K562 (cell line): ENCODE data around the gene GHITM. TPM values are rescaled to one million over a fixed set of nuclear protein-coding genes. Genes with fewer than 3 reads are reported as not detected.

Source experiments
- ATAC-seq: fragments of 200-7000 bp; cut with Tn5 transposase; 3 replicates; pipeline ENCODE4 v1.9.1; 2020; ENCODE audit warnings: moderate library complexity
- BruUV-seq: library from RNA; stranded (reverse); fragments of 400-500 nt; replicated peaks from 2 replicates; lab custom pipeline; 2021; lab: Mats Ljungman, UMichigan
- CTCF ChIA-PET: fragments of 300-600 bp; formaldehyde crosslinking; extraction: SDS; loops from one replicate; lab custom pipeline; 2021; ENCODE audit warnings: low intra/inter-chr PET ratio; lab: Yijun Ruan, JAX
- POLR2A ChIA-PET: fragments of 300-600, 350-650 bp; sonication (Branson Sonifier 250); formaldehyde crosslinking; extraction: SDS; loops from one replicate; lab custom pipeline; 2021; ENCODE audit warnings: antibody characterized with exemption, inconsistent platforms; lab: Yijun Ruan, JAX
- DNase-seq, 4 experiments: peaks; one replicate each; pipeline versions ENCODE4 v3.0.0 to v3.0.0-alpha.2; 2011 to 2018; ENCODE audit warnings: low spot score in 3 of 4, mixed read lengths in 3 of 4; ENCODE audit errors: extremely low read depth in 1 of 4
- FAIRE-seq: peaks from 2 replicates; lab custom pipeline; 2011; peaks lifted over from hg19 to GRCh38; lab: Jason Lieb, UNC
- H2AFZ ChIP-seq: 2 replicates; pipeline ENCODE4 v1.6.0; 2011; ENCODE audit warnings: low read depth, low read length, control low read depth, inconsistent platforms
- H3K27ac ChIP-seq: fragments of 200-600 bp; 3 replicates; pipeline ENCODE4 v1.8.0; 2011; ENCODE audit warnings: low read depth, mild to moderate bottlenecking, control low read depth, inconsistent platforms, low read length, moderate library complexity, mixed read lengths; ENCODE audit errors: extremely low read depth
- H3K27me3 ChIP-seq, 2 experiments: fragments of 300-600 bp in 1 of 2; 2 replicates in 1 of 2; 3 replicates in 1 of 2; pipeline versions ENCODE4 v1.6.0 to v1.8.0; 2011; ENCODE audit warnings: inconsistent platforms in 2 of 2, low read length in 2 of 2, mild to moderate bottlenecking in 1 of 2, mixed read lengths in 1 of 2, moderate library complexity in 1 of 2; ENCODE audit not compliant: control insufficient read depth in 2 of 2, insufficient read depth in 2 of 2
- H3K36me3 ChIP-seq: fragments of 300-600 bp; 3 replicates; pipeline ENCODE4 v1.8.0; 2011; ENCODE audit warnings: mild to moderate bottlenecking, low read length, inconsistent platforms; ENCODE audit not compliant: control insufficient read depth, insufficient read depth
- H3K4me1 ChIP-seq, 2 experiments: fragments of 200-600 bp in 1 of 2; replicated peaks in 1 of 2; 2 replicates in 1 of 2; 3 replicates in 1 of 2; pipeline versions ENCODE4 v1.5.1 to v1.8.0; 2011; ENCODE audit warnings: inconsistent platforms in 2 of 2, low read length in 2 of 2, mild to moderate bottlenecking in 1 of 2, mixed read lengths in 1 of 2, moderate library complexity in 1 of 2; ENCODE audit not compliant: control insufficient read depth in 2 of 2, insufficient read depth in 2 of 2
- H3K4me2 ChIP-seq: 2 replicates; pipeline ENCODE4 v1.6.1; 2011; ENCODE audit warnings: low read length, control low read depth, inconsistent platforms, mixed read lengths; ENCODE audit not compliant: insufficient read depth
- H3K4me3 ChIP-seq: fragments of 200-600 bp; sonication (generic), shearing (Covaris generic); 2 replicates; pipeline ENCODE4 v1.5.1; 2016; ENCODE audit warnings: control low read depth, inconsistent platforms
- H3K79me2 ChIP-seq: fragments of 200-600 bp; 3 replicates; pipeline ENCODE4 v1.8.0; 2011; ENCODE audit warnings: low read length, inconsistent platforms; ENCODE audit not compliant: control insufficient read depth, insufficient read depth
- H3K9ac ChIP-seq, 2 experiments: 2 replicates each; pipeline versions ENCODE4 v1.6.0 to v1.6.1; 2011; ENCODE audit warnings: low read depth in 2 of 2, low read length in 2 of 2, control low read depth in 1 of 2, inconsistent platforms in 1 of 2, mild to moderate bottlenecking in 1 of 2, mixed read lengths in 1 of 2; ENCODE audit not compliant: insufficient read depth in 1 of 2
- H3K9me1 ChIP-seq: one replicate; pipeline ENCODE4 v1.6.0; 2011; ENCODE audit warnings: inconsistent platforms, mild to moderate bottlenecking, low read length, moderate library complexity; ENCODE audit not compliant: control insufficient read depth, insufficient read depth
- H3K9me3 ChIP-seq: replicated peaks from 2 replicates; pipeline ENCODE4 v1.5.1; 2011; ENCODE audit warnings: low read depth, low read length, inconsistent platforms; ENCODE audit not compliant: control insufficient read depth, insufficient read depth
- H4K20me1 ChIP-seq: replicated peaks from 2 replicates; pipeline ENCODE4 v1.6.1; 2011; ENCODE audit warnings: low read length, inconsistent platforms, mixed read lengths; ENCODE audit not compliant: control insufficient read depth, insufficient read depth
- E2F3 ChIP-seq: fragments of 250-450 bp; sonication (Bioruptor Pico); IDR thresholded peaks from 2 replicates; pipeline ENCODE4 v1.4.0; 2020; ENCODE audit warnings: mild to moderate bottlenecking
- KLF10 ChIP-seq: fragments of 250-450 bp; sonication (Bioruptor Pico); IDR thresholded peaks from 2 replicates; pipeline ENCODE4 v1.6.1; 2021; ENCODE audit warnings: matching md5 sums
- PHTF2 ChIP-seq: fragments of 250-450 bp; sonication (Bioruptor Pico); IDR thresholded peaks from 2 replicates; pipeline ENCODE4 v1.5.0; 2021; ENCODE audit warnings: mild to moderate bottlenecking
- RAD51 ChIP-seq: fragments of 450-650 bp; IDR thresholded peaks from 2 replicates; pipeline ENCODE4 v1.7.1; 2016; ENCODE audit warnings: low read depth, mild to moderate bottlenecking, borderline replicate concordance
- SAP30 ChIP-seq: fragments of 200-600 bp; sonication (generic); IDR thresholded peaks from 2 replicates; pipeline ENCODE4 v1.6.1; 2012; ENCODE audit warnings: borderline replicate concordance, low read depth, mild to moderate bottlenecking, moderate library complexity, low read length, control low read depth, inconsistent platforms; ENCODE audit not compliant: insufficient read depth, poor library complexity, severe bottlenecking
- SMARCA4 ChIP-seq: fragments of 450-650 bp; IDR thresholded peaks from 2 replicates; pipeline ENCODE4 v1.6.1; 2016
- SP1 ChIP-seq: sonication (generic); formaldehyde crosslinking; IDR thresholded peaks from 2 replicates; pipeline ENCODE4 v1.8.1; 2022; ENCODE audit warnings: mild to moderate bottlenecking, missing genetic modification reagents
- TFAM ChIP-seq: fragments of 250-450 bp; sonication (Bioruptor Pico); conservative IDR thresholded peaks from 2 replicates; pipeline ENCODE4 v1.5.0; 2021; ENCODE audit warnings: mild to moderate bottlenecking, moderate library complexity
- TGIF2 ChIP-seq: sonication (generic); formaldehyde crosslinking; IDR thresholded peaks from 2 replicates; pipeline ENCODE4 v1.8.1; 2022; ENCODE audit warnings: mild to moderate bottlenecking, missing genetic modification reagents, moderate library complexity
- TRIM25 ChIP-seq: fragments of 450-650 bp; IDR thresholded peaks from 2 replicates; pipeline ENCODE4 v1.7.0; 2016; ENCODE audit warnings: borderline replicate concordance
- ZC3H4 ChIP-seq: sonication (generic); formaldehyde crosslinking; IDR thresholded peaks from 2 replicates; pipeline ENCODE4 v1.9.0; 2021; ENCODE audit warnings: missing genetic modification reagents, borderline replicate concordance
- ZNF134 ChIP-seq: fragments of 250-450 bp; sonication (Bioruptor Pico); conservative IDR thresholded peaks from 2 replicates; pipeline ENCODE4 v1.4.0; 2020
- ZNF354B ChIP-seq: fragments of 250-450 bp; sonication (Bioruptor Pico); IDR thresholded peaks from 2 replicates; pipeline ENCODE4 v1.4.0; 2020
- ZNF398 ChIP-seq: fragments of 250-450 bp; sonication (Bioruptor Pico); IDR thresholded peaks from 2 replicates; pipeline ENCODE4 v1.8.0; 2021; ENCODE audit warnings: moderate library complexity, mild to moderate bottlenecking, inconsistent platforms
- ZNF444 ChIP-seq: fragments of 250-450 bp; sonication (Bioruptor Pico); IDR thresholded peaks from 2 replicates; pipeline ENCODE4 v1.4.0; 2020; ENCODE audit warnings: mild to moderate bottlenecking, moderate library complexity
- ZNF644 ChIP-seq: fragments of 200-800 bp; sonication (Bioruptor generic); IDR thresholded peaks from 2 replicates; pipeline ENCODE4 v1.6.1; 2016; ENCODE audit warnings: low read depth, missing genetic modification characterization, missing compliant biosample characterization
- WGBS: fragments of 100-300 bp; shearing (Covaris generic); methylation state at CpG from one replicate; pipeline ENCODE4 v1.1.6; 2016; ENCODE audit warnings: low coverage, mixed read lengths; ENCODE audit not compliant: insufficient coverage; ENCODE audit errors: missing lambda C conversion rate; 5-methylcytosine and 5-hydroxymethylcytosine counted together
- in situ Hi-C: fragments of 300-500 bp; cut with MboI; formaldehyde crosslinking; loops from 4 replicates; pipeline ENCODE4 v1.15.0; 2018; ENCODE audit warnings: inconsistent platforms, mixed read lengths
- intact Hi-C: fragments of 100-400 bp; cut with micrococcal nuclease; formaldehyde crosslinking; loops from 2 replicates; pipeline ENCODE4 v1.14.2; 2022
- polyA plus RNA-seq, 8 experiments: library from polyadenylated mRNA; depleted of rRNA in 4 of 8; stranded (reverse) in 5 of 8; unstranded in 3 of 8; fragments of >200 nt; fragmentation: Nextera tagmentation in 2 of 8; fragmentation: Illumina TruSeq in 1 of 8; extraction: Ambion mirVana in 2 of 8; extraction: Trizol in 1 of 8; gene quantifications; 2 replicates each; pipeline versions ENCODE4 v1.2.1 to v1.2.3, GENCODE V29; 2011 to 2014; ENCODE audit warnings: inconsistent platforms in 1 of 8, missing spikeins in 1 of 8
- total RNA-seq, 7 experiments: library from RNA; depleted of rRNA in 6 of 7; stranded (reverse); fragments of >200 nt in 6 of 7; fragmentation: Illumina TruSeq in 2 of 7; extraction: Trizol in 2 of 7; gene quantifications; 2 replicates each; pipeline versions ENCODE4 v1.2.1 to v1.2.3, GENCODE V29; 2011 to 2021; ENCODE audit warnings: low replicate concordance in 1 of 7
- TF ChIP-seq, protein P1 (sequence below): fragments of 450-650 bp; IDR thresholded peaks from one replicate; pipeline ENCODE4 v1.6.1; 2018; ENCODE audit warnings: mild to moderate bottlenecking, moderate library complexity; ENCODE audit not compliant: partially characterized antibody

Gene GHITM
- total and polyA plus RNA-seq, 9 of the 15 experiments (the other 6 are each of a cell fraction or from before 2014, with no cell fraction given), result 322 to 1,258 (median 386) TPM

GRCh38 chr10:84196941-84197340 lies 57.6 kb downstream of the GHITM start (continued):
- TF ChIP-seq ZNF134 (CRISPR knock-in tag), result no peak

DNA sequence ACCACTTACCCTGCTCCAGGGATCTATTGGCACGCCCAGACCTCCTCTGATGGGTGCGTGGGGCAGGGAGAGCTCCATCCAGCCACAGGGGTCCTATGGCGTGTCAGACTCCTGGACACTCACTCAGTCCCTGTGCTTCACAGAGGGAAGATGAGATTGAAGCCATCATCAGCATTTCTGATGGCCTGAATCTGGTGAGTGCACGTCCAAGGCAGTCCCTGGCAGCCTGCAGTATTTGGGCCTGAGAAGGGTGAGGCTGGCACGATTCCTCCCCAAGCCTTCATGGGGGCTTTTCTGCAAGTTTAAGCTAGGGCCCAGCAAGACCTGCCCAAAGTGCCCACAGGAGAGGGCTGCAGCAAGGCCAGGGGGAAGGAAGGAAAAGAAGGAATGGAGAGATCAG lies 58.3 kb downstream of the GHITM start:
- H4K20me1 ChIP-seq, result peaks cover 6% of the 10 kb centered on the region; the same call in 1 of the 2 replicates
- intact Hi-C loops, result no loop called here
- POLR2A ChIA-PET, result interaction anchor here (0.5 to 1.4 kb wide), 3 partner anchors 9 to 277 kb away, joined by 3 to 4 read pairs (median 3); no protein-coding TSS in a partner anchor
- no peak for TF ChIP-seq ZC3H4 (CRISPR knock-in tag)
- TF ChIP-seq, protein P1, sequence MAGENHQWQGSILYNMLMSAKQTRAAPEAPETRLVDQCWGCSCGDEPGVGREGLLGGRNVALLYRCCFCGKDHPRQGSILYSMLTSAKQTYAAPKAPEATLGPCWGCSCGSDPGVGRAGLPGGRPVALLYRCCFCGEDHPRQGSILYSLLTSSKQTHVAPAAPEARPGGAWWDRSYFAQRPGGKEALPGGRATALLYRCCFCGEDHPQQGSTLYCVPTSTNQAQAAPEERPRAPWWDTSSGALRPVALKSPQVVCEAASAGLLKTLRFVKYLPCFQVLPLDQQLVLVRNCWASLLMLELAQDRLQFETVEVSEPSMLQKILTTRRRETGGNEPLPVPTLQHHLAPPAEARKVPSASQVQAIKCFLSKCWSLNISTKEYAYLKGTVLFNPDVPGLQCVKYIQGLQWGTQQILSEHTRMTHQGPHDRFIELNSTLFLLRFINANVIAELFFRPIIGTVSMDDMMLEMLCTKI, result no peak
- TF ChIP-seq RAD51, result no peak
- TF ChIP-seq E2F3 (CRISPR knock-in tag), result no peak
- TF ChIP-seq ZNF444, result no peak
- TF ChIP-seq TGIF2, result no peak
- TF ChIP-seq ZNF354B (CRISPR knock-in tag), result no peak
- no peak for TF ChIP-seq TRIM25
- TF ChIP-seq SMARCA4, result no peak
- TF ChIP-seq PHTF2 (CRISPR knock-in tag), result no peak
- no peak for TF ChIP-seq SAP30
- TF ChIP-seq KLF10, result no peak
- no peak for TF ChIP-seq SP1 (CRISPR knock-in tag)
- no peak for TF ChIP-seq ZNF398 (CRISPR knock-in tag)
- no peak for TF ChIP-seq TFAM (CRISPR knock-in tag)
- no peak for TF ChIP-seq ZNF644

More for the DNA sequence above, 58.3 kb downstream of the GHITM start:
- WGBS, result 5% methylated on average over 5 of the region's 5 CpGs
- Histone ChIP-seq H3K9me1 (no peaks in the 10 kb centered on the region), H3K27me3 (peaks cover 36 to 62% of the 10 kb centered on the region in 2 experiments), H3K4me2 (no peak overlapping the region), H3K9me3 (no peaks in the 10 kb centered on the region), H3K79me2 (no peaks in the 10 kb centered on the region), H3K27ac (no peak overlapping the region), H3K4me1 (peaks cover 13 to 30% of the 10 kb centered on the region in 2 experiments; a peak in 4 of 5 replicates), H2AFZ (no peak overlapping the region), H3K4me3 (no peak overlapping the region), H3K36me3 (no peaks in the 10 kb centered on the region), H3K9ac (peak overlapping the region in 1 of 2 experiments; percentile 40; a peak in 1 of 4 replicates)
- in situ Hi-C loops, result no loop called here
- FAIRE-seq (no peak), ATAC-seq (no peak), DNase-seq (no peak)
- BruUV-seq, result no TSS peak
- CTCF ChIA-PET, result no interaction called here
